Mesendoderm (in vitro differentiated cells): ENCODE measurements around the gene PARM1.

ENCODE experiments used
- DNase-seq: peaks from one replicate; pipeline ENCODE4 v3.0.0; 2013
- H2AK5ac ChIP-seq: 2 replicates; pipeline ENCODE4 v1.6.1; 2013; ENCODE audit warnings: low read length, inconsistent platforms
- H2BK120ac ChIP-seq: 2 replicates; pipeline ENCODE4 v1.6.1; 2013; ENCODE audit warnings: low read depth, mild to moderate bottlenecking, low read length, moderate library complexity, mixed read lengths
- H2BK15ac ChIP-seq: replicated peaks from 2 replicates; pipeline ENCODE4 v1.6.1; 2013; ENCODE audit warnings: low read depth, mild to moderate bottlenecking, moderate library complexity
- H2BK5ac ChIP-seq: 2 replicates; pipeline ENCODE4 v1.6.1; 2013; ENCODE audit warnings: low read length, inconsistent platforms
- H3K18ac ChIP-seq: 2 replicates; pipeline ENCODE4 v1.6.1; 2013; ENCODE audit warnings: mild to moderate bottlenecking, low read length, mixed read lengths
- H3K23ac ChIP-seq: one replicate; pipeline ENCODE4 v1.6.1; 2013; ENCODE audit warnings: low read length
- H3K27ac ChIP-seq: 2 replicates; pipeline ENCODE4 v1.5.1; 2013; ENCODE audit warnings: low read depth, mild to moderate bottlenecking, inconsistent platforms, low read length, moderate library complexity
- H3K27me3 ChIP-seq: 2 replicates; pipeline ENCODE4 v1.6.1; 2013; ENCODE audit warnings: low read length, control low read depth, mild to moderate bottlenecking, inconsistent platforms; ENCODE audit not compliant: insufficient read depth, poor library complexity
- H3K36me3 ChIP-seq: 2 replicates; pipeline ENCODE4 v1.6.1; 2013; ENCODE audit warnings: low read length, inconsistent platforms; ENCODE audit not compliant: control insufficient read depth, insufficient read depth
- H3K4ac ChIP-seq: one replicate; pipeline ENCODE4 v1.6.1; 2013; ENCODE audit warnings: low read depth, mild to moderate bottlenecking, low read length, moderate library complexity
- H3K4me1 ChIP-seq: 2 replicates; pipeline ENCODE4 v1.6.1; 2013; ENCODE audit warnings: low read depth, low read length, inconsistent platforms; ENCODE audit not compliant: control insufficient read depth
- H3K4me2 ChIP-seq: 2 replicates; pipeline ENCODE4 v1.6.1; 2013; ENCODE audit warnings: low read length
- H3K4me3 ChIP-seq: 2 replicates; pipeline ENCODE4 v1.5.1; 2013; ENCODE audit warnings: mild to moderate bottlenecking, low read length
- H3K56ac ChIP-seq: one replicate; pipeline ENCODE4 v1.6.1; 2013; ENCODE audit warnings: low read length
- H3K79me1 ChIP-seq: 2 replicates; pipeline ENCODE4 v1.6.1; 2013; ENCODE audit warnings: low read length, inconsistent platforms
- H3K79me2 ChIP-seq: 2 replicates; pipeline ENCODE4 v1.6.1; 2013; ENCODE audit warnings: mild to moderate bottlenecking, low read length; ENCODE audit not compliant: control insufficient read depth, insufficient read depth
- H3K9ac ChIP-seq: 2 replicates; pipeline ENCODE4 v1.6.1; 2013; ENCODE audit warnings: low read length, inconsistent platforms
- H4K5ac ChIP-seq: one replicate; pipeline ENCODE4 v1.6.1; 2013; ENCODE audit warnings: low read length
- H4K8ac ChIP-seq: one replicate; pipeline ENCODE4 v1.6.1; 2013; ENCODE audit warnings: low read depth, mild to moderate bottlenecking, control low read depth, low read length, moderate library complexity
- WGBS: extraction: QIAGEN DNeasy Blood & Tissue Kit; methylation state at CpG from one replicate; pipeline ENCODE4 v1.1.7; 2013; ENCODE audit warnings: low lambda C conversion rate, missing lambda C conversion rate; ENCODE audit not compliant: insufficient coverage; ENCODE audit errors: extremely low coverage; 5-methylcytosine and 5-hydroxymethylcytosine counted together

The PARM1 gene

DNA sequence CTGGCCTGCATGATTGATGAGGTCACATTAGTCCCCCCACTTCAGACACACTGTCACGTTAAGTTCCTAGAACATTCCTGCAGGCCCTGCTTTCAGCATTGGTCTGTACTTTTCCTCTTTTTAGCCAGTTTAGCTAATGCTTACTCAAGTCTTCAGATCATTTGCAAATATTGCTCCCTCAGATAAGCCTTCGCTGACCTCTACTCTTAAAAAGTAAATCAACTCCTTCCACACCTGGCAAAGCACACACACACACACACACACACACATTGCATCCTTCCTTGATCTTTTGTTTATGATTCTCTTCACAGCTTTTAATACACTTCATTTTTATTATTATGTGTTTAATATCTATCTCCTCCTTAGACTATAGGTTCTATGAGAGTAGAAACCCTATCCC, 31.4 kb downstream of the PARM1 start:
- Histone ChIP-seq H3K79me1 (no peaks in the 10 kb centered on the region), H2BK5ac (no peak overlapping the region), H3K18ac (no peak overlapping the region), H3K4ac (no peak overlapping the region), H2AK5ac (no peak overlapping the region), H4K5ac (no peak overlapping the region), H3K23ac (no peak overlapping the region), H4K8ac (no peak overlapping the region), H3K27me3 (no peaks in the 10 kb centered on the region), H2BK15ac (no peak overlapping the region), H3K56ac (no peak overlapping the region), H3K4me2 (no peak overlapping the region), H3K27ac (no peak overlapping the region), H3K9ac (no peak overlapping the region), H3K4me3 (no peak overlapping the region), H3K36me3 (no peaks in the 10 kb centered on the region), H3K79me2 (no peaks in the 10 kb centered on the region), H3K4me1 (peaks cover under 1% of the 10 kb centered on the region), H2BK120ac (no peak overlapping the region)
- no peak for DNase-seq
- WGBS: no CpG with 5 or more reads among the region's 2 CpGs

GRCh38 chr4:74967324-74967723, 34.4 kb downstream of the PARM1 start:
- Histone ChIP-seq H3K4ac (no peak overlapping the region), H3K27me3 (no peaks in the 10 kb centered on the region), H4K5ac (no peak overlapping the region), H2AK5ac (no peak overlapping the region), H3K36me3 (no peaks in the 10 kb centered on the region), H3K23ac (no peak overlapping the region), H3K4me1 (peaks cover 7% of the 10 kb centered on the region), H4K8ac (no peak overlapping the region), H2BK15ac (no peak overlapping the region), H3K27ac (no peak overlapping the region), H3K9ac (no peak overlapping the region), H3K56ac (no peak overlapping the region), H3K4me3 (no peak overlapping the region), H3K79me1 (no peaks in the 10 kb centered on the region), H2BK5ac (no peak overlapping the region), H3K18ac (no peak overlapping the region), H3K79me2 (no peaks in the 10 kb centered on the region), H3K4me2 (no peak overlapping the region), H2BK120ac (no peak overlapping the region)
- no CpG with 5 or more reads among the region's 3 CpGs for WGBS
- no peak for DNase-seq

DNA sequence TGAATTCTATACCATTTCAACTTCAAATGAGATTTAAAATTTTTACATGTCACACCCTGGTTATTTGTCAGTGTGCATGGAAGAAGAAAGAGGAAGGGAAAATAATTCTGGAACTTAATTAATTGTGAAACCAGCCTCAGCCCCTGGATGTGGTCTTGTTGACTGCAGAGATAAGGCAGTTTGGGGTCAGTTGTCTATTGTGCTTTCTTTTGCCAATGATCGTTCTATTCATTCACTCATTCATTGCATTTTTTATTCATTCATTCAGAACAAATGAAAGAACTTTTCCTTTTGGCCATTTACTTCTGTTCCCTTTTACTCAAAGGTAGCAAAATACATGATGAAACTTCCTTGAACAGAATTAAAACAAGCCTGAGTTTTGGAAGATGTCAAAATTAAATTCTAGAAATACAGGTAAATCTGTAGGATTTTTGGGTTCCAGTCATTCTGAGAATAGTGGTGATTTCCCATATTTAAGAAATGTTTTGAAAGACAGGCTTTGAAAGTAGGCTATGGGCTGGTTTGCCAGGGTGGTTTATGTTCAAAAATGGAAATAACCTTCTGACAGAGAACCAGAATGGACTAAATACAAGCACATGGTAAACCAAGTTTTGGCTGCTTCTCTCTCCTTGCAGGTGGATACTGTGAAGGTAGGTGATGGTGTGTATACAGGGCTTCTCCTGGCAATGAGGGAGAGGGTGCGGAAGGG, 35.7 kb downstream of the PARM1 start:
- Histone ChIP-seq H2AK5ac (no peak overlapping the region), H4K8ac (no peak overlapping the region), H4K5ac (no peak overlapping the region), H3K79me2 (no peaks in the 10 kb centered on the region), H3K4me1 (peaks cover 7% of the 10 kb centered on the region), H3K79me1 (no peaks in the 10 kb centered on the region), H3K4ac (no peak overlapping the region), H3K9ac (no peak overlapping the region), H3K27ac (no peak overlapping the region), H3K27me3 (no peaks in the 10 kb centered on the region), H2BK15ac (no peak overlapping the region), H3K4me2 (no peak overlapping the region), H3K36me3 (no peaks in the 10 kb centered on the region), H3K4me3 (no peak overlapping the region), H2BK120ac (no peak overlapping the region), H3K23ac (no peak overlapping the region), H3K18ac (no peak overlapping the region), H2BK5ac (no peak overlapping the region), H3K56ac (no peak overlapping the region)
- no peak for DNase-seq
- WGBS: no CpG with 5 or more reads among the region's 2 CpGs

- Histone ChIP-seq H4K8ac (no peak overlapping the region), H3K56ac (no peak overlapping the region), H3K27me3 (no peaks in the 10 kb centered on the region), H3K79me1 (no peaks in the 10 kb centered on the region), H3K79me2 (no peaks in the 10 kb centered on the region), H2BK5ac (no peak overlapping the region), H3K18ac (no peak overlapping the region), H3K4me3 (no peak overlapping the region), H3K23ac (no peak overlapping the region), H3K4me1 (peaks cover 7% of the 10 kb centered on the region), H2BK120ac (no peak overlapping the region), H2AK5ac (no peak overlapping the region), H3K27ac (no peak overlapping the region), H3K9ac (no peak overlapping the region), H3K4ac (no peak overlapping the region), H3K36me3 (no peaks in the 10 kb centered on the region), H2BK15ac (no peak overlapping the region), H3K4me2 (no peak overlapping the region), H4K5ac (no peak overlapping the region)
- peak; percentile 95 for DNase-seq
- no CpG with 5 or more reads among the region's 9 CpGs for WGBS
Observed at GRCh38 chr4:74969507-74970474, 36.9 kb downstream of the PARM1 start.

GRCh38 chr4:74970577-74970976, 37.7 kb downstream of the PARM1 start:
- no peak overlapping the region for H3K27ac ChIP-seq
- no peak overlapping the region for H4K5ac ChIP-seq
- no peak overlapping the region for H3K4ac ChIP-seq
- H3K79me2 ChIP-seq: no peaks in the 10 kb centered on the region
- H2AK5ac ChIP-seq: no peak overlapping the region
- no peak overlapping the region for H3K56ac ChIP-seq
- no peak overlapping the region for H3K9ac ChIP-seq
- no peaks in the 10 kb centered on the region for H3K79me1 ChIP-seq
- H4K8ac ChIP-seq: no peak overlapping the region
- H2BK120ac ChIP-seq: no peak overlapping the region
- no peak for DNase-seq
- H2BK5ac ChIP-seq: no peak overlapping the region
- no CpG with 5 or more reads among the region's 1 CpG for WGBS
- no peak overlapping the region for H3K4me3 ChIP-seq
- H3K18ac ChIP-seq: no peak overlapping the region
- no peak overlapping the region for H3K23ac ChIP-seq
- peaks cover 7% of the 10 kb centered on the region for H3K4me1 ChIP-seq
- no peak overlapping the region for H2BK15ac ChIP-seq
- no peak overlapping the region for H3K4me2 ChIP-seq
- no peaks in the 10 kb centered on the region for H3K36me3 ChIP-seq
- H3K27me3 ChIP-seq: no peaks in the 10 kb centered on the region
